A549 (cell line): ENCODE data around the gene LYG2. TPM values are rescaled to one million over a fixed set of nuclear protein-coding genes. Genes with fewer than 3 reads are reported as not detected.
"Not testable (repeated sequence)": the region's sequence is repeated elsewhere in the genome, so short reads cannot be mapped to it uniquely, and the experiment has no call there.

ENCODE experiments used
- ATAC-seq, 2 experiments: fragments of 200-7000 bp in 1 of 2; fragments of >200 bp in 1 of 2; cut with Nextera tagmentation in 1 of 2; cut with Tn5 transposase in 1 of 2; 3 replicates each; pipeline versions ENCODE4 v1.8.0 to v1.9.1; 2018 to 2020; ENCODE audit warnings: mild to moderate bottlenecking in 1 of 2, moderate library complexity in 1 of 2
- CTCF ChIA-PET: fragments of 300-600 bp; sonication (Branson Sonifier 250); formaldehyde crosslinking; extraction: SDS; loops from one replicate; lab custom pipeline; 2021; ENCODE audit warnings: antibody characterized with exemption, inconsistent platforms; lab: Yijun Ruan, JAX
- POLR2A ChIA-PET: fragments of 350-600 bp; formaldehyde crosslinking; extraction: SDS; loops from one replicate; lab custom pipeline; 2021; ENCODE audit warnings: antibody characterized with exemption, inconsistent platforms; lab: Yijun Ruan, JAX
- DNase-seq, 2 experiments: peaks; one replicate each; pipeline versions ENCODE4 v3.0.0 to v3.0.0-alpha.2; 2011 to 2016; ENCODE audit warnings: low read depth in 1 of 2, low spot score in 1 of 2
- FAIRE-seq: peaks from 2 replicates; lab custom pipeline; 2011; peaks lifted over from hg19 to GRCh38; lab: Jason Lieb, UNC
- H3K27ac ChIP-seq, 2 experiments: fragments of >200 bp; sonication (Bioruptor Twin); formaldehyde crosslinking; 3 replicates each; pipeline ENCODE4 v1.5.1; 2016 to 2017
- H3K4me1 ChIP-seq: fragments of >200 bp; sonication (Bioruptor Twin); formaldehyde crosslinking; 3 replicates; pipeline ENCODE4 v1.6.1; 2016
- H3K4me2 ChIP-seq: fragments of >200 bp; sonication (Bioruptor Twin); formaldehyde crosslinking; 3 replicates; pipeline ENCODE4 v1.6.1; 2016
- H3K4me3 ChIP-seq: fragments of >200 bp; sonication (Bioruptor Twin); formaldehyde crosslinking; 3 replicates; pipeline ENCODE4 v1.5.1; 2016
- H3K9me3 ChIP-seq: fragments of >200 bp; sonication (Bioruptor Twin); formaldehyde crosslinking; 3 replicates; pipeline ENCODE4 v1.6.1; 2016
- CEBPB ChIP-seq, 2 experiments: fragments of >200 bp in 1 of 2; sonication (Bioruptor Twin) in 1 of 2; formaldehyde crosslinking in 1 of 2; IDR thresholded peaks; 2 replicates each; pipeline ENCODE4 v1.6.1; 2012 to 2016
- CHD2 ChIP-seq: fragments of 150-350 bp; IDR thresholded peaks from 2 replicates; pipeline ENCODE4 v1.6.1; 2014; ENCODE audit warnings: low read length; ENCODE audit not compliant: partially characterized antibody
- EHMT2 ChIP-seq: fragments of 200-600 bp; sonication (generic); IDR thresholded peaks from 2 replicates; pipeline ENCODE4 v1.6.1; 2016; ENCODE audit warnings: antibody characterized with exemption, low read depth, mild to moderate bottlenecking, moderate library complexity
- FOSL2 ChIP-seq, 2 experiments: fragments of 450-650 bp in 1 of 2; fragments of >200 bp in 1 of 2; sonication (Bioruptor Twin) in 1 of 2; formaldehyde crosslinking; IDR thresholded peaks; 2 replicates each; pipeline versions ENCODE4 v1.5.0 to v1.6.1; 2016 to 2020; ENCODE audit warnings: mild to moderate bottlenecking in 1 of 2, moderate library complexity in 1 of 2
- GATA3 ChIP-seq: IDR thresholded peaks from 2 replicates; pipeline ENCODE4 v1.6.1; 2012; ENCODE audit warnings: borderline replicate concordance
- JUNB ChIP-seq: fragments of >200 bp; sonication (Bioruptor Twin); formaldehyde crosslinking; IDR thresholded peaks from 2 replicates; pipeline ENCODE4 v1.6.1; 2016
- KDM1A ChIP-seq: fragments of 200-600 bp; sonication (generic); IDR thresholded peaks from 2 replicates; pipeline ENCODE4 v1.6.1; 2016; ENCODE audit warnings: low read depth, mild to moderate bottlenecking
- MAZ ChIP-seq: fragments of 150-350 bp; IDR thresholded peaks from 2 replicates; pipeline ENCODE4 v1.6.1; 2014; ENCODE audit warnings: antibody characterized with exemption, low read depth, low read length, borderline replicate concordance
- MYC ChIP-seq: IDR thresholded peaks from 2 replicates; pipeline ENCODE4 v1.6.1; 2012; ENCODE audit warnings: mild to moderate bottlenecking, inconsistent platforms, low read length, improper control_type of control experiment, borderline replicate concordance
- NFE2L2 ChIP-seq: fragments of 150-350 bp; conservative IDR thresholded peaks from 2 replicates; pipeline ENCODE4 v1.6.1; 2014; ENCODE audit warnings: low read length
- NR3C1 ChIP-seq: fragments of >200 bp; sonication (Bioruptor Twin); formaldehyde crosslinking; IDR thresholded peaks from 3 replicates; pipeline ENCODE4 v1.6.1; 2017
- PHF8 ChIP-seq: fragments of 200-600 bp; sonication (generic); IDR thresholded peaks from 2 replicates; pipeline ENCODE4 v1.6.1; 2016; ENCODE audit warnings: low read depth, mild to moderate bottlenecking, antibody characterized with exemption, moderate library complexity, borderline replicate concordance
- RCOR1 ChIP-seq: fragments of 150-350 bp; IDR thresholded peaks from 2 replicates; pipeline ENCODE4 v1.6.1; 2014; ENCODE audit warnings: antibody characterized with exemption, low read length, low read depth
- REST ChIP-seq: fragments of 200-600 bp; sonication (generic); IDR thresholded peaks from 2 replicates; pipeline ENCODE4 v1.6.1; 2016; ENCODE audit warnings: antibody characterized with exemption, mild to moderate bottlenecking, moderate library complexity
- RFX5 ChIP-seq: fragments of 450-650 bp; IDR thresholded peaks from 2 replicates; pipeline ENCODE4 v1.7.1; 2014; ENCODE audit warnings: antibody characterized with exemption, mild to moderate bottlenecking, moderate library complexity
- SREBF2 ChIP-seq: fragments of 450-650 bp; IDR thresholded peaks from 2 replicates; pipeline ENCODE4 v1.6.1; 2014; ENCODE audit warnings: mild to moderate bottlenecking, moderate library complexity
- USF2 ChIP-seq: fragments of 450-650 bp; IDR thresholded peaks from 2 replicates; pipeline ENCODE4 v1.6.1; 2014; ENCODE audit warnings: antibody characterized with exemption
- ZFP36 ChIP-seq: fragments of 450-650 bp; IDR thresholded peaks from 2 replicates; pipeline ENCODE4 v1.6.1; 2014; ENCODE audit warnings: borderline replicate concordance; ENCODE audit not compliant: partially characterized antibody
- ZSCAN20 ChIP-seq: fragments of 250-450 bp; sonication (Bioruptor Pico); IDR thresholded peaks from 2 replicates; pipeline ENCODE4 v1.8.0; 2022; ENCODE audit warnings: mild to moderate bottlenecking, moderate library complexity
- WGBS: methylation state at CpG from one replicate; pipeline ENCODE4 v1.1.6; 2017; ENCODE audit errors: missing lambda C conversion rate; 5-methylcytosine and 5-hydroxymethylcytosine counted together
- polyA minus RNA-seq: library from RNA; depleted of rRNA, polyadenylated mRNA; stranded (reverse); fragments of >200 nt; gene quantifications from 2 replicates; pipeline ENCODE4 v1.2.3, GENCODE V29; 2011; rRNA and poly(A)+ RNA removed
- polyA plus RNA-seq, 4 experiments: library from polyadenylated mRNA; depleted of rRNA in 3 of 4; stranded (reverse); fragments of >200 nt; fragmentation: RNase III in 1 of 4; extraction: RNeasy Plus Mini Kit Qiagen cat#74134 plus additional on column Dnase treatment in 1 of 4; gene quantifications; 2 replicates in 3 of 4; 3 replicates in 1 of 4; pipeline ENCODE4 v1.2.3, GENCODE V29; 2011 to 2017

LYG2 gene
- polyA plus RNA-seq (2011; rRNA removed): not detected in 2 replicates
- polyA plus RNA-seq (2012; cell fraction: cytosol; rRNA removed): not detected in 2 replicates
- polyA plus RNA-seq (2012; cell fraction: nucleus; rRNA removed): 0.10 TPM in 1 of 2 replicates, not detected in the other
- polyA plus RNA-seq (2017; fragmentation: RNase III; extraction: RNeasy Plus Mini Kit Qiagen cat#74134 plus additional on column Dnase treatment): not detected in 3 replicates
- not detected in 2 replicates for polyA minus RNA-seq

- TF ChIP-seq USF2 (peak; percentile 77), SREBF2 (no peak)
- no peak for FAIRE-seq
Observed at GRCh38 chr2:99255491-99256318, at the start of gene LYG2. LYG2 (minus strand) TSS chr2:99255666; CDS start chr2:99254260, 1,406 bp downstream.

GRCh38 chr2:99301097-99301496 is 45.6 kb upstream of the LYG2 start, which contains the start of gene LYG1:
LYG1 (minus strand) TSS chr2:99301197; CDS start chr2:99295670, 5,527 bp downstream.
- FAIRE-seq, H3K9me3 ChIP-seq, H3K27ac ChIP-seq, ATAC-seq, H3K4me3 ChIP-seq, DNase-seq, CTCF ChIA-PET, H3K4me1 ChIP-seq, H3K4me2 ChIP-seq, POLR2A ChIA-PET: not testable (repeated sequence)
- 78% methylated on average over 2 of the region's 2 CpGs for WGBS

More at GRCh38 chr2:99255491-99256318, at the start of gene LYG2:
- 75% methylated on average over 7 of the region's 7 CpGs for WGBS
- DNase-seq (no peak), ATAC-seq (no peak)
- Histone ChIP-seq H3K4me1 (no peaks in the 10 kb centered on the region), H3K27ac (no peak within 1 kb of the TSS), H3K4me3 (no peak within 1 kb of the TSS), H3K4me2 (no peak within 1 kb of the TSS), H3K9me3 (no peaks in the 10 kb centered on the region; the same call in 2 of the 3 replicates)
- ChIA-PET CTCF (no interaction called here), POLR2A (no interaction called here)

GRCh38 chr2:99299580-99299979 is 44.1 kb upstream of the LYG2 start:
- WGBS: 96% methylated on average over 7 of the region's 7 CpGs
- FAIRE-seq: no peak
- POLR2A ChIA-PET: no interaction called here

GRCh38 chr2:99297994-99298393 is 42.5 kb upstream of the LYG2 start:
- H3K4me3 ChIP-seq: no peak overlapping the region
- ATAC-seq: no peak

More at GRCh38 chr2:99299580-99299979, 44.1 kb upstream of the LYG2 start:
- H3K27ac ChIP-seq: no peak overlapping the region
- H3K4me2 ChIP-seq: no peak overlapping the region
- no peaks in the 10 kb centered on the region for H3K9me3 ChIP-seq
- CTCF ChIA-PET: interaction anchor here (0.7 kb wide), 1 partner anchor 25 kb away, joined by 3 read pairs; no protein-coding TSS in a partner anchor
- ATAC-seq (no peak), DNase-seq (no peak)
- no peaks in the 10 kb centered on the region for H3K4me1 ChIP-seq
- H3K4me3 ChIP-seq: no peak overlapping the region
- TF ChIP-seq EHMT2: no peak
- TF ChIP-seq ZFP36: no peak

GRCh38 chr2:99285526-99285925 is 30.1 kb upstream of the LYG2 start:
- Histone ChIP-seq H3K4me3 (no peak overlapping the region), H3K9me3 (no peaks in the 10 kb centered on the region), H3K4me2 (no peak overlapping the region), H3K27ac (no peak overlapping the region), H3K4me1 (no peaks in the 10 kb centered on the region)
- FAIRE-seq: no peak
- ATAC-seq: no peak
- 88% methylated on average over 7 of the region's 7 CpGs for WGBS
- POLR2A ChIA-PET: no interaction called here
- CTCF ChIA-PET: interaction anchor here (1.3 kb wide), 1 partner anchor 30 kb away, joined by 3 read pairs; no protein-coding TSS in a partner anchor
- DNase-seq: no peak
- TF ChIP-seq CHD2 (no peak), JUNB (no peak), ZSCAN20 (CRISPR knock-in tag) (no peak), NFE2L2 (no peak), NR3C1 (no peak), CEBPB (IDR thresholded peaks at IDR 0.05) (no peak), RFX5 (no peak), PHF8 (no peak), REST (no peak), SREBF2 (no peak)

More at GRCh38 chr2:99297994-99298393, 42.5 kb upstream of the LYG2 start:
- TF ChIP-seq NFE2L2: no peak
- TF ChIP-seq PHF8: no peak
- TF ChIP-seq MYC: no peak
- TF ChIP-seq MAZ: no peak
- no peak for TF ChIP-seq NR3C1
- TF ChIP-seq KDM1A: no peak
- TF ChIP-seq USF2: no peak
- TF ChIP-seq GATA3: no peak
- no peak for TF ChIP-seq FOSL2 (IDR thresholded peaks at IDR 0.05)
- no peak for TF ChIP-seq FOSL2 (CRISPR knock-in tag; IDR thresholded peaks at IDR 0.05)
- no peak for TF ChIP-seq RCOR1
- ChIA-PET POLR2A (no interaction called here), CTCF (no interaction called here)
- no peaks in the 10 kb centered on the region for H3K4me1 ChIP-seq
- H3K9me3 ChIP-seq: no peaks in the 10 kb centered on the region
- no peak for DNase-seq
- FAIRE-seq: no peak
- no peak overlapping the region for H3K4me2 ChIP-seq
- H3K27ac ChIP-seq: no peak overlapping the region
- 93% methylated on average over 2 of the region's 2 CpGs for WGBS
